ENCODE measurements around the gene RELT.
A peak's percentile ranks its signal among the peaks of the same experiment; 100 is the strongest.

RELT gene

GRCh38 chr11:73347067-73347466 lies 29.1 kb upstream of the RELT start:
- DNase-seq, result no peak

GRCh38 chr11:73348838-73349237 lies 27.4 kb upstream of the RELT start:
- DNase-seq, result no peak

- DNase-seq, result no peak
These were observed 26.6 kb upstream of the RELT start for GRCh38 chr11:73349633-73350032.

- DNase-seq, result peak; percentile 93
These were observed 25.1 kb upstream of the RELT start for GRCh38 chr11:73350908-73351636.

- no peak for DNase-seq
These were observed 22.8 kb upstream of the RELT start for GRCh38 chr11:73353422-73353821.

GRCh38 chr11:73355109-73355508 lies 21.1 kb upstream of the RELT start:
- no peak for DNase-seq

GRCh38 chr11:73356979-73357860 lies 19.0 kb upstream of the RELT start:
- no peak for DNase-seq

- no peak for DNase-seq
These were observed 18.1 kb upstream of the RELT start for GRCh38 chr11:73358071-73358470.

GRCh38 chr11:73359341-73359740 lies 16.9 kb upstream of the RELT start:
- DNase-seq, result no peak

- peak; percentile 78 for DNase-seq
These were observed 16.1 kb upstream of the RELT start for GRCh38 chr11:73359930-73360742.

GRCh38 chr11:73360743-73361369 lies 15.3 kb upstream of the RELT start:
- no peak for DNase-seq

GRCh38 chr11:73361953-73362776 lies 14.0 kb upstream of the RELT start:
- no peak for DNase-seq

- DNase-seq, result no peak
These were observed 13.1 kb upstream of the RELT start for GRCh38 chr11:73363147-73363546.

GRCh38 chr11:73365352-73366264 lies 10.6 kb upstream of the RELT start:
- no peak for DNase-seq

GRCh38 chr11:73366265-73366610 lies 10.0 kb upstream of the RELT start:
- no peak for DNase-seq

- DNase-seq, result no peak
These were observed 9.2 kb upstream of the RELT start for GRCh38 chr11:73366953-73367352.

GRCh38 chr11:73367482-73368024 lies 8.6 kb upstream of the RELT start:
- DNase-seq, result no peak

GRCh38 chr11:73372375-73372993 lies 3.7 kb upstream of the RELT start:
- peak; percentile 51 for DNase-seq

GRCh38 chr11:73374151-73374550 lies 2.0 kb upstream of the RELT start:
- no peak for DNase-seq

- no peak for DNase-seq
These were observed 404 bp upstream of the RELT start for GRCh38 chr11:73375830-73376159.
